Stimulated activated CD8-positive, alpha-beta memory T cell treated with anti-CD3 and anti-CD28 coated beads, Interleukin-15, amount 100 ng/mL, for 4 hours (primary cell): ENCODE results near the gene IARS2.
"Not testable (repeated sequence)": the region's sequence is repeated elsewhere in the genome, so short reads cannot be mapped to it uniquely, and the experiment has no call there.

Source experiments
- DNase-seq, 2 donors: peaks; one replicate each; pipeline ENCODE4 v3.0.0-alpha.2; 2020; ENCODE audit warnings: low read depth in 2 of 2

The IARS2 gene

GRCh38 chr1:220094016-220094911 lies at the start of gene IARS2:
Gene IARS2, plus strand, starts transcription at chr1:220094132. Its CDS starts 85 bp downstream, at chr1:220094217.
- peak; percentile 81 to 85 for DNase-seq

GRCh38 chr1:220044678-220045355 lies 49.1 kb upstream of the IARS2 start:
- no peak for DNase-seq

GRCh38 chr1:220045356-220046051 lies 48.4 kb upstream of the IARS2 start:
- no peak for DNase-seq

- peak; percentile 89 to 93 for DNase-seq
Measured at GRCh38 chr1:220046052-220046930, 47.6 kb upstream of the IARS2 start, which contains the start of gene EPRS1. Gene EPRS1, minus strand, starts transcription at chr1:220046505. Its CDS starts 117 bp downstream, at chr1:220046388.

- no peak for DNase-seq
Measured at GRCh38 chr1:220056374-220056773, 37.6 kb upstream of the IARS2 start.

- no peak for DNase-seq
Measured at GRCh38 chr1:220060876-220061275, 33.1 kb upstream of the IARS2 start.

GRCh38 chr1:220062629-220063028 lies 31.3 kb upstream of the IARS2 start:
- DNase-seq, result no peak

- no peak for DNase-seq
Measured at GRCh38 chr1:220067269-220068204, 26.4 kb upstream of the IARS2 start.

- DNase-seq, result no peak
Measured at GRCh38 chr1:220076861-220077762, 16.8 kb upstream of the IARS2 start.

- no peak for DNase-seq
Measured at GRCh38 chr1:220077887-220078286, 16.0 kb upstream of the IARS2 start.

GRCh38 chr1:220084460-220084859 lies 9.5 kb upstream of the IARS2 start:
- DNase-seq, result no peak

GRCh38 chr1:220086261-220086686 lies 7.7 kb upstream of the IARS2 start:
- not testable (repeated sequence) for DNase-seq

GRCh38 chr1:220089650-220090556 lies 4.0 kb upstream of the IARS2 start, which contains the start of gene BPNT1:
Gene BPNT1, minus strand, starts transcription at chr1:220089788. Its CDS starts 9,942 bp downstream, at chr1:220079846.
- DNase-seq, result peak; percentile 87 to 95

GRCh38 chr1:220092694-220093093 lies 1.2 kb upstream of the IARS2 start:
- DNase-seq, result no peak

- DNase-seq, result no peak
Measured at GRCh38 chr1:220093361-220094015, 444 bp upstream of the IARS2 start.

GRCh38 chr1:220099826-220100225 lies 5.9 kb downstream of the IARS2 start:
- no peak for DNase-seq

- DNase-seq, result not testable (repeated sequence)
Measured at GRCh38 chr1:220110473-220110872, 16.5 kb downstream of the IARS2 start.
